GM19467 (cell line): Measurements from ENCODE around the gene PPP2R2B.

Experiments
- ATAC-seq: cut with Tn5 transposase; IDR thresholded peaks from one replicate; pipeline ENCODE4 v1.9.1; 2021; ENCODE audit warnings: mild to moderate bottlenecking, moderate library complexity; ENCODE audit not compliant: unreplicated experiment

PPP2R2B gene

GRCh38 chr5:146789712-146790653, 88.6 kb downstream of the PPP2R2B start:
- no peak for ATAC-seq

GRCh38 chr5:146788898-146789297, 89.7 kb downstream of the PPP2R2B start:
- no peak for ATAC-seq

- no peak for ATAC-seq
Measured at GRCh38 chr5:146785065-146785464, 93.5 kb downstream of the PPP2R2B start.

GRCh38 chr5:146781157-146781556, 97.4 kb downstream of the PPP2R2B start:
- ATAC-seq, result no peak

GRCh38 chr5:146779211-146779869, 99.2 kb downstream of the PPP2R2B start:
- no peak for ATAC-seq

- ATAC-seq, result no peak
Measured at GRCh38 chr5:146778795-146779194, 99.8 kb downstream of the PPP2R2B start.

- ATAC-seq, result no peak
Measured at GRCh38 chr5:146778261-146778660, 100.3 kb downstream of the PPP2R2B start.

- ATAC-seq, result no peak
Measured at GRCh38 chr5:146772881-146773466, 105.6 kb downstream of the PPP2R2B start.

GRCh38 chr5:146770980-146771379, 107.6 kb downstream of the PPP2R2B start:
- ATAC-seq, result no peak

- ATAC-seq, result no peak
Measured at GRCh38 chr5:146770546-146770945, 108.0 kb downstream of the PPP2R2B start.

- no peak for ATAC-seq
Measured at GRCh38 chr5:146767534-146767933, 111.0 kb downstream of the PPP2R2B start.

GRCh38 chr5:146766013-146766412, 112.5 kb downstream of the PPP2R2B start:
- no peak for ATAC-seq

- ATAC-seq, result no peak
Measured at GRCh38 chr5:146765089-146765832, 113.3 kb downstream of the PPP2R2B start.

GRCh38 chr5:146762830-146763229, 115.7 kb downstream of the PPP2R2B start:
- no peak for ATAC-seq

GRCh38 chr5:146761811-146762210, 116.7 kb downstream of the PPP2R2B start:
- no peak for ATAC-seq

GRCh38 chr5:146758938-146759337, 119.6 kb downstream of the PPP2R2B start:
- no peak for ATAC-seq

- ATAC-seq, result no peak
Measured at GRCh38 chr5:146758076-146758475, 120.5 kb downstream of the PPP2R2B start.

- no peak for ATAC-seq
Measured at GRCh38 chr5:146756546-146756945, 122.0 kb downstream of the PPP2R2B start.

- ATAC-seq, result no peak
Measured at GRCh38 chr5:146755793-146756192, 122.8 kb downstream of the PPP2R2B start.

GRCh38 chr5:146754621-146755020, 123.9 kb downstream of the PPP2R2B start:
- ATAC-seq, result no peak

GRCh38 chr5:146753641-146754040, 124.9 kb downstream of the PPP2R2B start:
- ATAC-seq, result no peak
